Muscle of arm (tissue), 14 donors: ENCODE results near the gene ERMAP. TPM values are rescaled to one million over a fixed set of nuclear protein-coding genes. Genes with fewer than 3 reads are reported as not detected.

Source experiments
- DNase-seq: peaks from one replicate; pipeline ENCODE4 v3.0.0-alpha.2; 2013
- long read RNA-seq, 11 donors: transcript quantifications; one replicate each; lab custom pipeline, GENCODE V29; 2026
- polyA plus RNA-seq, 12 donors: library from polyadenylated mRNA; unstranded; fragments of 120-200 nt; gene quantifications; one replicate each; pipeline ENCODE4 v1.2.1, GENCODE V29; 2013; ENCODE audit not compliant: insufficient read length in 12 of 12

ERMAP gene, protein sequence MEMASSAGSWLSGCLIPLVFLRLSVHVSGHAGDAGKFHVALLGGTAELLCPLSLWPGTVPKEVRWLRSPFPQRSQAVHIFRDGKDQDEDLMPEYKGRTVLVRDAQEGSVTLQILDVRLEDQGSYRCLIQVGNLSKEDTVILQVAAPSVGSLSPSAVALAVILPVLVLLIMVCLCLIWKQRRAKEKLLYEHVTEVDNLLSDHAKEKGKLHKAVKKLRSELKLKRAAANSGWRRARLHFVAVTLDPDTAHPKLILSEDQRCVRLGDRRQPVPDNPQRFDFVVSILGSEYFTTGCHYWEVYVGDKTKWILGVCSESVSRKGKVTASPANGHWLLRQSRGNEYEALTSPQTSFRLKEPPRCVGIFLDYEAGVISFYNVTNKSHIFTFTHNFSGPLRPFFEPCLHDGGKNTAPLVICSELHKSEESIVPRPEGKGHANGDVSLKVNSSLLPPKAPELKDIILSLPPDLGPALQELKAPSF
- polyA plus RNA-seq, result 10 to 100 TPM in 5 of 12 donors, 1 to 10 TPM in 6, not detected in 1; 7.9 to 26.6 (median 9.2) TPM
- long read RNA-seq, donor 1, partial matches to known transcripts, result 0 of 1 reads
- long read RNA-seq, donor 1, other reads (novel, unspliced or antisense), result 0 of 1 reads
- long read RNA-seq, donor 2, result 0 reads
- long read RNA-seq, donor 3, result 0 reads
- long read RNA-seq, donor 4, result 0 reads
- long read RNA-seq, donor 5, result 0 reads
- long read RNA-seq, donor 6, result 0 reads
- long read RNA-seq, donor 7, result 0 reads
- long read RNA-seq, donor 8, result 0 reads
- long read RNA-seq, donor 9, partial matches to known transcripts, result 0 of 1 reads
- long read RNA-seq, donor 9, other reads (novel, unspliced or antisense), result 0 of 1 reads
- long read RNA-seq, donor 10, result 0 reads
- long read RNA-seq, donor 11, result 0 reads

GRCh38 chr1:42816585-42817439 is at the start of gene ERMAP, which contains the start of gene SVBP:
Gene ERMAP (plus strand): TSS chr1:42817122. CDS start chr1:42830449, 13,327 bp downstream.
Gene SVBP (minus strand): TSS chr1:42817397. CDS start chr1:42816544, 853 bp downstream.
- peak; percentile 90 for DNase-seq

DNA sequence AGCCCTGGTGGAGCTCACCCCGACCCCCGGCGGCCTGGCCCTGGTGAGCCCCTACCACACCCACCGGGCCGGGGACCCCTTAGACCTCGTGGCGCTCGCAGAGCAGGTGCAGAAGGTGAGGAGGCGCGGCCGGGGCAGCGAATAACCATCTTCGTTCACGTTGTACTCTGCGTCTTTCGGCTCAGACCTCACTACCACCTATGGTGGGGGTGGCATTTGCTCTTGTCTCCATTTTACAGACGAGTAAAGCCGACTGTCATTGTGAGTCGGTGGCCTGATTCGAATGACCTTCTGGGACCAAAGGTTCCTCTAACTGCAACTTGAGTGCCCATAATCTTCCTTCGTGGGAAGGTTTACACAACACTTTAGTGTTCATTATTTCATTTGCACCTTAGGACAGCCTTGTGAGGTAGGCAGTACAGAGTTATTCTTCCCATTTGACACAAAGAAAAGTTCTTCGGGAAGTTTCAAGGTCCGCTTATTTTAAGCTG is 49.4 kb upstream of the ERMAP start:
- peak; percentile 35 for DNase-seq

DNA sequence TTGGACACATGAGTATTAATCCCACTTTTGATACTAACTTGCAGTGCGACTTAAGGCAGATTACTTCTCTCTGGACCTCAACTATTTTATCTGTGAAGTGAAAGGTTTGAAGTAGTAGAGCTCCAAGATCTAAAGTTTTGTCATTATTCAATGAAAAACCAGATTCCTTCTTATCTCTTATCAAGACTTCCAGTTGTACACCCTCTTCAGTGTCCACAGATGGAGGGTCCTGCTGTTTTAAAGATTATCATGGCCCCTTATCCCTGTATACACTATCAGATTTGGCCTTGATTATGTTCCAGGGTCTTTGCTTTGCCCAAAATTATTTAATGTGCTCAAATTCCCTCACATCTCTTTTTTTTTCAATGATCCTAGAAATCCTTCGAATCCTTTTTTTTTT is 48.8 kb upstream of the ERMAP start:
- DNase-seq, result no peak

- DNase-seq, result no peak
Observed at GRCh38 chr1:42769811-42770210, 47.1 kb upstream of the ERMAP start.

- no peak for DNase-seq
Observed at GRCh38 chr1:42773420-42773819, 43.5 kb upstream of the ERMAP start.

DNA sequence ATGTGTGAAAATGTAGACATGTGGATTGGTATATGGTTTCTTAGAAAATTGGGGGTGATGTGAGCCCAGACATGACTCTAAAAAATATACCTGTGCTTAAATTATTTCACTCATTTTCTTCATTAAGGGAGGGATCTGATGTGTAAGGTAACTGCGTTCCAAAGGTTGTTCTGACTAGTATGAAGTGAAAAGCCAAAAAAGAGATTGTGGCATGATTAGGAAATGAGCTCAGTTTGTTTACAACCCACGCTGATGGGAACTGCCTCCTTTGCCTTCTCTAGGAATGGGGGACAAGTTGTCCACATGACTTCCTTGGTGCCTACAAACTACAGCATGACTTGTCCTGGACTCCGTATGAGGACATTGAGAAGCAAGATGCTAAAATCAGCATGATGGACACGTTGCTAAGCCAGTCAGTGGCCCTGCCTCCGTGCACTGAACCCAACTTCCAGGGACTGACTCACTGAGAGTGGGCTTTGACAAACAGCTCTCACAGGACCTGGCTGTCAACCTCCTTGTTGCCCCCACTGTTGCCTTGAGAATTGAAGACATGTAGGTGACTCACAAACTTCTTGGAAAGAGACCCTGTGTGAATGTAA is 41.9 kb upstream of the ERMAP start:
- DNase-seq, result no peak

DNA sequence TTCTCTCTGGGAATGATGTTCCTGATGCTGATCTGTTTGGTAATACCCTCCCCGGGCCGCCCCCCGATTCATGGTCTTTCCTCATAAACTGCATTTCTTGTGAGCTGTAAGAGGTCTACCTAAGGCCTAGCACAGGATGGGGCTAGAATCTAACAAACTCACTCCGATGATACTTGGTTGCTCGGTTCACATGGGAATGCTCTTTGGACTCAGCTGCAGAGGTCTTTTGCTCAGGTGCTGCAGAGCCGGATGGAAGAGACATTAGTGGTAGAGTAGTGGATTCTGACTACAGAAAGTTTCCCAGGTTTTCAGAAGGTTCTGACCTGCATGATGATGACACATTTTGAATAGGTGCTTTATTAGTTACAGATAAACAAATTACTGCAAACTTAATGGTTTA is 40.4 kb upstream of the ERMAP start:
- no peak for DNase-seq

GRCh38 chr1:42777852-42778251 is 39.1 kb upstream of the ERMAP start:
- DNase-seq, result no peak

DNA sequence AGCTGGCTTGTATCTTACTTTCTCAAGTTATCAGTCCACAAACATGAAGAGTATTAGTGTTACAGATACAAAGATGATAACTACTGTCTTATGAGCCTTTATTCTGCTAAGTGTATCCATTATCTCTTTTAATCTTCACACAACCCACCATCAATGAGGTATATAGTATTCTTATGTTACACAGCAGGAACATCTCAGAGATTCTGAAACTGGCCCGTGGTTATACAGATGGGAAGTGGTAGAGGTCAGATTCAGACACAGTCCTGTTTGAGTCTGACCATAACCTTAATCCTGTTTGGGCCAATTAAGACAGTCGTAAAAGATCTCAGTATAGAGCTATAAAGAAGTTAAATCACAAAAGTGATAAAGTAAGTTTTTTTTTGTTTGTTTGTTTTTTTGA is 37.2 kb upstream of the ERMAP start:
- DNase-seq, result no peak

- DNase-seq, result no peak
Observed at GRCh38 chr1:42780176-42780575, 36.7 kb upstream of the ERMAP start.

DNA sequence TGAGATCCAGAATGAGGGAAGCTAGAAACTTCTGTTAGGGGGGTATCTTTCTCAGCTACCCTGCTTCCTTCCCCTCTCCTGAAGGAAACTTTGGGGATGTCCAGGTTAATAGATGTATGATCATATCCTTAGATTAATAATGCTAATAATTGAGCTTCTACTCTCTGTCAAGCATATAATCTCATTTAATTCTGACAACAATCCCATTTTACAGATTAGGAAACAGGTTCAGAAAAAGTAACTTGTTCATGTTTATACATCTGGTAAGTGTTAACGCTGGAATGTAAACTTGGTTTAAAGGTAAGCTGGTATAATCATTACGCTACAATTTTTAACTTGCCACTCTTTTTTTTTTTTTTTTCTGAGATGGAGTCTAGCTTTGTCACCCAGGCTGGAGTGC is 33.8 kb upstream of the ERMAP start:
- no peak for DNase-seq

- DNase-seq, result no peak
Observed at GRCh38 chr1:42784547-42784945, 32.4 kb upstream of the ERMAP start.

GRCh38 chr1:42784946-42785693 is 31.8 kb upstream of the ERMAP start, which contains the start of gene TMEM269:
Gene TMEM269 (plus strand): TSS chr1:42784991. CDS start chr1:42789894, 4,903 bp downstream.
- DNase-seq, result no peak

GRCh38 chr1:42786097-42786496 is 30.8 kb upstream of the ERMAP start:
- no peak for DNase-seq

DNA sequence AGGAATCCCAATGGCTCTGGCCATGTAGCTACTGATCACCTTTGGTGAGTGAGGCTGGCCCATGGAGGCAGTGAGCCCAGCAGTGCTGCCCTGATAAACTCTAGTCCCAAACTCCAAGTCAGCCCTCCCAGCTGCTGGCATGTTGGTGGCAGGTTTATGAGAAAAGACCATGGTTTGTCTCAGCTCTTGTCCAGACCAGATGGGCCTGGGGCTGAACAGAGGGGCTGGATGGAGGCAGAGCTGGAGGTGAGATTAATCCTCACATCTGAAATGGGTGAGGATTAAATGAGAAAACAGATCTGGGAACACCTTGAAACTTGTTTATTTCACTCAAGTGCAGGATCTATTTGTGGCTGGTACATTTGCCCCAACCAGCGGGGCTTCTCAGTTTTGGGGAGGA is 28.9 kb upstream of the ERMAP start:
- no peak for DNase-seq

DNA sequence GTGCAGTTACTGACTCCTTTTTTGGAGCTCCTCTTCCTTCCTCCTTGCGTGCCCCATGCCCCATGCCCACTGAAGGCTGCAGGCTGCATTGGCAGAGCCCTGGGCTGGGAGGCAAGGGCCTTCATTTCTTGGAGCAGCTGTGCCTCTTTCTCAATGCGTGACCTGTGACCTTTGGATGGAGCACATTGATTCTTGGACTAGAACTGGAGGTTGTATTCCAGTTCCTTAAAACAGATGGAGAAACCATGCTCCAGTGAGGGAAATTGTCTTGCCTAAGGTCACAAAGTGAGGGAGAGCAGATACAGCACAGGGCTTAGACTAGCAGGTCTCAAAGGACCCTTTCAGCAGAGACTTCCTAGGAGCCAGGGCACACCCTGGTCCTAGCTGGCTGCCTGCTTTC is 23.1 kb upstream of the ERMAP start:
- no peak for DNase-seq

DNA sequence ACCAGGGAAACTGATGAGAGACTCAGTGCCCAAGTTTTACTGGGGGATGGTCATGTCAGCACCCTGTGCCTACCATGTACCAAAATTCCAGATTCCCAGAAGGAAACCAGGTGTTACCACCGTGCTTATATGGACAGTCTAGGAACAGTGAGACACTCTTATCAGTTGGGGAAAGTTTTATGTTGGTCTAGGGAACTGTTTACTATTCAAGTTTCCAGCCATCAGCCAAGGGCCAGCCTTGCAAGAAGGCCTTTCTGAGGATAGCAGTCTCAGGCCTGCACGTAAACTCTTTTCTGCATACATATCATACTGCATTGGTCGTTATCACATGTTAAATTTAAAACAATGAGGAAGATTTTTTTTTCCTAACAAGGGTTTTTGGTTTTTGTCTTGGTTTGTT is 19.5 kb upstream of the ERMAP start:
- no peak for DNase-seq

- DNase-seq, result no peak
Observed at GRCh38 chr1:42797979-42798378, 18.9 kb upstream of the ERMAP start.

- DNase-seq, result peak; percentile 48
Observed at GRCh38 chr1:42801832-42802473, 15.0 kb upstream of the ERMAP start.

GRCh38 chr1:42806171-42806570 is 10.8 kb upstream of the ERMAP start:
- no peak for DNase-seq
